ENCODE data around the gene PRAMEF17. TPM values are rescaled to one million over a fixed set of nuclear protein-coding genes. Genes with fewer than 3 reads are reported as not detected.
"Not testable (repeated sequence)": the region's sequence is repeated elsewhere in the genome, so short reads cannot be mapped to it uniquely, and the experiment has no call there.

Gene PRAMEF17
- total and polyA plus RNA-seq, 9 of the 15 experiments (the other 6 are each of a cell fraction or from before 2014, with no cell fraction given): not detected

GRCh38 chr1:13378983-13379382 lies 10.4 kb upstream of the PRAMEF17 start:
- H3K9me1 ChIP-seq (ENCODE audit: control insufficient read depth, insufficient read depth, low read length); H3K27me3 ChIP-seq (ENCODE audit: control insufficient read depth in 2 of 2, insufficient read depth in 2 of 2, low read length in 2 of 2); H4K20me1 ChIP-seq (replicated peaks; ENCODE audit: control insufficient read depth, insufficient read depth, low read length); H3K79me2 ChIP-seq (ENCODE audit: control insufficient read depth, insufficient read depth, low read length); FAIRE-seq; POLR2A ChIA-PET; H2AFZ ChIP-seq (ENCODE audit: low read depth, low read length); H3K36me3 ChIP-seq (ENCODE audit: control insufficient read depth, insufficient read depth, low read length); BruUV-seq (replicated peaks); H3K27ac ChIP-seq (ENCODE audit: extremely low read depth, low read depth, low read length); H3K9ac ChIP-seq (ENCODE audit: insufficient read depth in 1 of 2, low read depth in 2 of 2, low read length in 2 of 2); DNase-seq (ENCODE audit: extremely low read depth in 1 of 4, low spot score in 3 of 4); intact Hi-C loops (cut with micrococcal nuclease); H3K9me3 ChIP-seq (replicated peaks; ENCODE audit: control insufficient read depth, insufficient read depth, low read depth, low read length); ATAC-seq; H3K4me3 ChIP-seq; H3K4me1 ChIP-seq (replicated peaks in 1 of 2; ENCODE audit: control insufficient read depth in 2 of 2, insufficient read depth in 2 of 2, low read length in 2 of 2); CTCF ChIA-PET (ENCODE audit: low intra/inter-chr PET ratio); H3K4me2 ChIP-seq (ENCODE audit: insufficient read depth, low read length): not testable (repeated sequence)
- WGBS (ENCODE audit: insufficient coverage, low coverage, missing lambda C conversion rate): 3% methylated on average over 3 of the region's 3 CpGs
- in situ Hi-C loops (cut with MboI): loop anchor here (5.0 kb wide), 1 partner anchor 147 kb away; no protein-coding TSS in a partner anchor

- H3K4me2 ChIP-seq (ENCODE audit: insufficient read depth, low read length); H2AFZ ChIP-seq (ENCODE audit: low read depth, low read length); H3K4me1 ChIP-seq (replicated peaks in 1 of 2; ENCODE audit: control insufficient read depth in 2 of 2, insufficient read depth in 2 of 2, low read length in 2 of 2); CTCF ChIA-PET (ENCODE audit: low intra/inter-chr PET ratio); H3K27me3 ChIP-seq (ENCODE audit: control insufficient read depth in 2 of 2, insufficient read depth in 2 of 2, low read length in 2 of 2); H3K36me3 ChIP-seq (ENCODE audit: control insufficient read depth, insufficient read depth, low read length); ATAC-seq; FAIRE-seq; H3K4me3 ChIP-seq; H3K79me2 ChIP-seq (ENCODE audit: control insufficient read depth, insufficient read depth, low read length); H3K9ac ChIP-seq (ENCODE audit: insufficient read depth in 1 of 2, low read depth in 2 of 2, low read length in 2 of 2); H3K9me3 ChIP-seq (replicated peaks; ENCODE audit: control insufficient read depth, insufficient read depth, low read depth, low read length); H4K20me1 ChIP-seq (replicated peaks; ENCODE audit: control insufficient read depth, insufficient read depth, low read length); H3K27ac ChIP-seq (ENCODE audit: extremely low read depth, low read depth, low read length); POLR2A ChIA-PET; H3K9me1 ChIP-seq (ENCODE audit: control insufficient read depth, insufficient read depth, low read length); intact Hi-C loops (cut with micrococcal nuclease); in situ Hi-C loops (cut with MboI); BruUV-seq (replicated peaks); DNase-seq (ENCODE audit: extremely low read depth in 1 of 4, low spot score in 3 of 4): not testable (repeated sequence)
- WGBS (ENCODE audit: insufficient coverage, low coverage, missing lambda C conversion rate): 0% methylated on average over 3 of the region's 3 CpGs
Measured at GRCh38 chr1:13380380-13380779, 9.1 kb upstream of the PRAMEF17 start.

Measured in K562 (cell line).